Neural progenitor cell (in vitro differentiated cells): ENCODE results near the gene PDLIM1. TPM values are rescaled to one million over a fixed set of nuclear protein-coding genes. Genes with fewer than 3 reads are reported as not detected.

ENCODE experiments used
- DNase-seq: peaks from one replicate; pipeline ENCODE4 v3.0.0-alpha.2; 2016; ENCODE audit warnings: low spot score
- H2AFZ ChIP-seq: fragments of 200-600 bp; sonication (generic); replicated peaks from 2 replicates; pipeline ENCODE4 v1.6.1; 2016; ENCODE audit warnings: antibody characterized with exemption
- H3F3A ChIP-seq: fragments of 200-600 bp; sonication (generic); 2 replicates; pipeline ENCODE4 v1.6.1; 2016; ENCODE audit warnings: antibody characterized with exemption, low read depth
- H3K27ac ChIP-seq: fragments of 200-600 bp; sonication (generic); 2 replicates; pipeline ENCODE4 v1.5.1; 2016; ENCODE audit warnings: mild to moderate bottlenecking
- H3K27me3 ChIP-seq: fragments of 200-600 bp; sonication (generic); 2 replicates; pipeline ENCODE4 v1.6.1; 2016; ENCODE audit warnings: mild to moderate bottlenecking, moderate library complexity
- H3K36me3 ChIP-seq: fragments of 200-600 bp; sonication (generic); 2 replicates; pipeline ENCODE4 v1.5.1; 2016
- H3K4me1 ChIP-seq: fragments of 200-600 bp; sonication (generic); 2 replicates; pipeline ENCODE4 v1.6.1; 2016; ENCODE audit warnings: mixed run types
- H3K4me2 ChIP-seq: fragments of 200-600 bp; sonication (generic); 2 replicates; pipeline ENCODE4 v1.6.1; 2016
- H3K4me3 ChIP-seq: fragments of 200-600 bp; sonication (generic); 2 replicates; pipeline ENCODE4 v1.5.1; 2016
- H3K79me2 ChIP-seq: fragments of 200-600 bp; sonication (generic); 2 replicates; pipeline ENCODE4 v1.6.1; 2016; ENCODE audit warnings: low read depth
- H3K9ac ChIP-seq: fragments of 200-600 bp; sonication (generic); 2 replicates; pipeline ENCODE4 v1.6.1; 2016
- H3K9me3 ChIP-seq: fragments of 200-600 bp; sonication (generic); 2 replicates; pipeline ENCODE4 v1.5.1; 2016; ENCODE audit warnings: low read depth
- H4K20me1 ChIP-seq: fragments of 200-600 bp; sonication (generic); 2 replicates; pipeline ENCODE4 v1.6.1; 2016; ENCODE audit warnings: low read depth
- H3K27ac Mint-ChIP-seq: 3 replicates; pipeline ENCODE4 v1.8.0; 2021; ENCODE audit warnings: mixed read lengths
- H3K27me3 Mint-ChIP-seq: 2 replicates; pipeline ENCODE4 v1.8.0; 2022; ENCODE audit warnings: low read depth, mild to moderate bottlenecking, inconsistent platforms, moderate library complexity, mixed read lengths; ENCODE audit not compliant: insufficient read depth
- H3K36me3 Mint-ChIP-seq: 3 replicates; pipeline ENCODE4 v1.8.0; 2021; ENCODE audit warnings: mixed read lengths
- H3K4me1 Mint-ChIP-seq: 3 replicates; pipeline ENCODE4 v1.8.0; 2021; ENCODE audit warnings: mixed read lengths
- H3K4me3 Mint-ChIP-seq: 3 replicates; pipeline ENCODE4 v1.8.0; 2021; ENCODE audit warnings: mild to moderate bottlenecking, moderate library complexity, mixed read lengths
- H3K9me3 Mint-ChIP-seq: 3 replicates; pipeline ENCODE4 v1.8.0; 2020; ENCODE audit warnings: mixed read lengths
- EZH2 ChIP-seq: fragments of 200-600 bp; sonication (generic); IDR thresholded peaks from 2 replicates; pipeline ENCODE4 v1.6.1; 2017; ENCODE audit warnings: antibody characterized with exemption, mild to moderate bottlenecking, moderate library complexity
- EZH2phosphoT487 ChIP-seq: fragments of 200-600 bp; sonication (generic); IDR thresholded peaks from 2 replicates; pipeline ENCODE4 v1.6.1; 2017; ENCODE audit warnings: antibody characterized with exemption
- total RNA-seq: library from RNA; depleted of rRNA; stranded (reverse); fragments of >200 nt; gene quantifications from 2 replicates; pipeline ENCODE4 v1.2.3, GENCODE V29; 2015; ENCODE audit warnings: low replicate concordance
- TF ChIP-seq, protein P1 (sequence below): fragments of 200-600 bp; sonication (generic); IDR thresholded peaks from 2 replicates; pipeline ENCODE4 v1.5.1; 2017; ENCODE audit warnings: antibody characterized with exemption, mild to moderate bottlenecking

PDLIM1 gene
- total RNA-seq, 1 donor from 2014 or later = 4.6 TPM

DNA sequence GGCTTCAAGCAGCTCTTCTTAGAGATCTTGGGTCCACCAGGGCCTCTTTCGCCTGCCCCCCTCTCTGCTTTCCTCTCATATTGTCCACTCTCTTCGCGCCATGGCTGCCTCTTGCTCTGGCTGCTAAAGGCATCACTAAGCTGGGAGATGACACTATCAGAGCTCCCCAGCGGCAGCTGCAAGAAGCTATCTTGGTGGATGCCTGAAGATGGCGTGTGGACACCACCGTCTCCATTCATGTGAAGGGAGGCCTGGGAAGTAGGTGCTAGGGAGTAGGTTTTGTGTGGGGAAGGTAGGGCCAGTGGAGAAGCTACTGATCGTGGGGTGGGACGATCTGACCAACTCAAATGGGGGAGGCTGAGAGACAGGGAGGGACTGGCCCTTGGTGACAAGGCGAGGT is 45.9 kb upstream of the PDLIM1 start:
- Histone ChIP-seq H3K36me3 (no peaks in the 10 kb centered on the region), H3K27me3 (no peaks in the 10 kb centered on the region), H3K9me3 (no peaks in the 10 kb centered on the region), H3K79me2 (no peaks in the 10 kb centered on the region), H3K27ac (no peak overlapping the region), H3K4me2 (no peak overlapping the region), H2AFZ (no peak overlapping the region), H3F3A (no peaks in the 10 kb centered on the region), H3K9ac (no peak overlapping the region), H3K4me1 (peaks cover 10% of the 10 kb centered on the region), H3K4me3 (no peak overlapping the region), H4K20me1 (no peaks in the 10 kb centered on the region)
- Mint-ChIP-seq H3K9me3 (no peaks in the 10 kb centered on the region), H3K36me3 (no peaks in the 10 kb centered on the region), H3K4me3 (no peak overlapping the region), H3K4me1 (peaks cover 4% of the 10 kb centered on the region), H3K27ac (peak overlapping the region; percentile 1), H3K27me3 (no peaks in the 10 kb centered on the region)
- DNase-seq = no peak
- TF ChIP-seq EZH2phosphoT487 (no peak), EZH2 (no peak)
- TF ChIP-seq, protein P1, sequence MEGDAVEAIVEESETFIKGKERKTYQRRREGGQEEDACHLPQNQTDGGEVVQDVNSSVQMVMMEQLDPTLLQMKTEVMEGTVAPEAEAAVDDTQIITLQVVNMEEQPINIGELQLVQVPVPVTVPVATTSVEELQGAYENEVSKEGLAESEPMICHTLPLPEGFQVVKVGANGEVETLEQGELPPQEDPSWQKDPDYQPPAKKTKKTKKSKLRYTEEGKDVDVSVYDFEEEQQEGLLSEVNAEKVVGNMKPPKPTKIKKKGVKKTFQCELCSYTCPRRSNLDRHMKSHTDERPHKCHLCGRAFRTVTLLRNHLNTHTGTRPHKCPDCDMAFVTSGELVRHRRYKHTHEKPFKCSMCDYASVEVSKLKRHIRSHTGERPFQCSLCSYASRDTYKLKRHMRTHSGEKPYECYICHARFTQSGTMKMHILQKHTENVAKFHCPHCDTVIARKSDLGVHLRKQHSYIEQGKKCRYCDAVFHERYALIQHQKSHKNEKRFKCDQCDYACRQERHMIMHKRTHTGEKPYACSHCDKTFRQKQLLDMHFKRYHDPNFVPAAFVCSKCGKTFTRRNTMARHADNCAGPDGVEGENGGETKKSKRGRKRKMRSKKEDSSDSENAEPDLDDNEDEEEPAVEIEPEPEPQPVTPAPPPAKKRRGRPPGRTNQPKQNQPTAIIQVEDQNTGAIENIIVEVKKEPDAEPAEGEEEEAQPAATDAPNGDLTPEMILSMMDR = no peak

DNA sequence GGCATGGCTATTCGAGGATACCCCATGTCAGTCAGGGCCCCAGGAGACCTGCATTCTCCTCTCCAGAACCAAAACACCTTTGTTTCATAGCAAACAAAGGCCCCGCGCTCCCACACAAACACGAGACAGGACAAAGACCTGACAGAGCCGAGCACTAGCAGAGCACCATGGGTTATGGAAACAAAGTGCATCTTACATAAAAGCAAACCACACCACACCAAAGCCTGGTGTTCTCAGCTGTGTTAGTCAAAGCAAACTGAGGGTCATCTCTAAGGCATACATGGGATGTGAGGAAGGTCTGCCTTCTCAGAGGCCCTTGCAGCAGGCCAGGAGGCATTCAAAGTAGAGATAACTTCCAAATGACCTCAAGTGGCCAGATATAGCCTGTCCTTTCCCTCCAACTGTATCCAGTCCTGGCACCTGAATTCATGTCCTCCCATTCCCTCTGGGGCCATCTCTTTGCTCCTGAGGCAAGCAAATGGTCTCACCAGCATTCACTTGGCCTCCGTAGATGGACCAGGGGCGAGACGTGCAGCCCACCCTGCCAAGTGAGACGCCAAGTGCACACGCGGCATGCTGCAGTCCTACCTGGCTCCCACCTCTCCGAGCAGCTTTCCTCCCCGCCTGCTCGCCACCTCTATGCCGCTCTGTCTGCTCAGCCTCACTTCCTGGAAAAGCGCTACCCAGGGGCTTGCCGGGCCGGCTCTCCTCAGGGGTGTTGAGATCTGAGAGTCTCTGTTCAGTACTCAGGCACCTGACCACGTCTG is 45.3 kb upstream of the PDLIM1 start:
- DNase-seq = no peak

DNA sequence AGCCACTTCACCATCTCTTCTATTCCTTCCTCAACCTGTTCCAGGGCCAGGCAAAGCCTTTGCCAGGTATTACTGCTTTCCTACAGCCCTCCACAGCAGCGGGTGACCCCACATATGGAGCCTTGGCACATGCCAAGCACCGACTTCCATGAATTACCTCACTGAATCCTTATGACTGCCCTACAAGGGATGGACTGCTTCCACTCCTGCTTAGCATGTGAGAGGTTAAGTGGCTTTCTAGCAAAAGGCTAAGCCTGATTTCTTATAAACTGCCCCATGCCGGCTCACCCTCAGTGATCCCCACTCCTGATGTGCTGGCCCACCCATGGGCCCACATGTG is 44.0 kb upstream of the PDLIM1 start:
- DNase-seq = no peak
- Histone ChIP-seq H3K4me3 (no peak overlapping the region), H3K9ac (no peak overlapping the region), H3K27ac (no peak overlapping the region), H2AFZ (no peak overlapping the region), H3K27me3 (no peaks in the 10 kb centered on the region), H3K36me3 (no peaks in the 10 kb centered on the region), H3K9me3 (no peaks in the 10 kb centered on the region), H3K79me2 (no peaks in the 10 kb centered on the region), H3K4me1 (peaks cover 5% of the 10 kb centered on the region), H4K20me1 (no peaks in the 10 kb centered on the region), H3K4me2 (no peak overlapping the region), H3F3A (no peaks in the 10 kb centered on the region)
- H3K9me3 Mint-ChIP-seq = no peaks in the 10 kb centered on the region
- no peaks in the 10 kb centered on the region for H3K36me3 Mint-ChIP-seq
- no peak overlapping the region for H3K4me3 Mint-ChIP-seq
- no peaks in the 10 kb centered on the region for H3K27me3 Mint-ChIP-seq
- TF ChIP-seq EZH2phosphoT487 (no peak), EZH2 (no peak)
- TF ChIP-seq, protein P1 = no peak
- peaks cover 2% of the 10 kb centered on the region for H3K4me1 Mint-ChIP-seq
- H3K27ac Mint-ChIP-seq = no peak overlapping the region

More for the DNA sequence above, 45.3 kb upstream of the PDLIM1 start:
- Histone ChIP-seq H2AFZ (no peak overlapping the region), H4K20me1 (no peaks in the 10 kb centered on the region), H3K4me1 (peaks cover 10% of the 10 kb centered on the region), H3K27ac (no peak overlapping the region), H3K36me3 (no peaks in the 10 kb centered on the region), H3K79me2 (no peaks in the 10 kb centered on the region), H3K4me2 (no peak overlapping the region), H3K4me3 (no peak overlapping the region), H3K9ac (no peak overlapping the region), H3K27me3 (no peaks in the 10 kb centered on the region), H3F3A (no peaks in the 10 kb centered on the region), H3K9me3 (no peaks in the 10 kb centered on the region)
- Mint-ChIP-seq H3K27ac (no peak overlapping the region), H3K27me3 (no peaks in the 10 kb centered on the region), H3K9me3 (no peaks in the 10 kb centered on the region), H3K4me1 (peaks cover 2% of the 10 kb centered on the region), H3K4me3 (no peak overlapping the region), H3K36me3 (no peaks in the 10 kb centered on the region)
- TF ChIP-seq, protein P1 = no peak
- TF ChIP-seq EZH2phosphoT487 (no peak), EZH2 (no peak)
